Fibroblast of the aortic adventitia (primary cell): Measurements from ENCODE around the gene CXorf58. TPM values are rescaled to one million over a fixed set of nuclear protein-coding genes. Genes with fewer than 3 reads are reported as not detected.

Source experiments
- DNase-seq: peaks from one replicate; pipeline ENCODE4 v3.0.0-alpha.2; 2010; ENCODE audit warnings: low read depth
- H3K4me3 ChIP-seq: 2 replicates; pipeline ENCODE4 v1.5.1; 2011; ENCODE audit warnings: low read depth, mild to moderate bottlenecking, control low read depth, low read length, moderate library complexity
- CTCF ChIP-seq: IDR thresholded peaks from 2 replicates; pipeline ENCODE4 v1.5.1; 2011; ENCODE audit warnings: mild to moderate bottlenecking, low read length, control low read depth, inconsistent platforms; ENCODE audit not compliant: insufficient read depth
- total RNA-seq: library from RNA; depleted of rRNA; stranded (reverse); fragments of >200 nt; gene quantifications from 2 replicates; pipeline ENCODE4 v1.2.3, GENCODE V29; 2012; ENCODE audit warnings: low replicate concordance

CXorf58 gene
- total RNA-seq, 1 donor, result not detected

- DNase-seq, result no peak
- TF ChIP-seq CTCF, result no peak
- H3K4me3 ChIP-seq, result no peak overlapping the region
Measured at GRCh38 chrX:23936180-23936579, 28.4 kb downstream of the CXorf58 start.

GRCh38 chrX:23937100-23937499 lies 29.3 kb downstream of the CXorf58 start:
- no peak for TF ChIP-seq CTCF
- no peak for DNase-seq
- no peak overlapping the region for H3K4me3 ChIP-seq

GRCh38 chrX:23938690-23939089 lies 30.9 kb downstream of the CXorf58 start:
- peak; percentile 81 for DNase-seq

GRCh38 chrX:23939203-23939602 lies 31.4 kb downstream of the CXorf58 start:
- H3K4me3 ChIP-seq, result no peak overlapping the region

More at GRCh38 chrX:23938690-23939089, 30.9 kb downstream of the CXorf58 start:
- H3K4me3 ChIP-seq, result no peak overlapping the region
- TF ChIP-seq CTCF, result no peak

GRCh38 chrX:23944234-23944633 lies 36.4 kb downstream of the CXorf58 start:
- DNase-seq, result no peak
- H3K4me3 ChIP-seq, result no peak overlapping the region
- TF ChIP-seq CTCF, result no peak

More at GRCh38 chrX:23939203-23939602, 31.4 kb downstream of the CXorf58 start:
- no peak for TF ChIP-seq CTCF
- no peak for DNase-seq

- no peak for TF ChIP-seq CTCF
- DNase-seq, result no peak
- H3K4me3 ChIP-seq, result no peak overlapping the region
Measured at GRCh38 chrX:23945206-23945605, 37.4 kb downstream of the CXorf58 start.

- H3K4me3 ChIP-seq, result no peak overlapping the region
- DNase-seq, result no peak
- TF ChIP-seq CTCF, result no peak
Measured at GRCh38 chrX:23952391-23952790, 44.6 kb downstream of the CXorf58 start.
